GM19023 (cell line): ENCODE results near the gene GRIK4.

ENCODE experiments used
- ATAC-seq: cut with Tn5 transposase; IDR thresholded peaks from one replicate; pipeline ENCODE4 v1.9.1; 2021; ENCODE audit warnings: mild to moderate bottlenecking, moderate library complexity; ENCODE audit not compliant: unreplicated experiment

GRIK4 gene

GRCh38 chr11:120898568-120898967 is 387.0 kb downstream of the GRIK4 start:
- ATAC-seq = no peak

DNA sequence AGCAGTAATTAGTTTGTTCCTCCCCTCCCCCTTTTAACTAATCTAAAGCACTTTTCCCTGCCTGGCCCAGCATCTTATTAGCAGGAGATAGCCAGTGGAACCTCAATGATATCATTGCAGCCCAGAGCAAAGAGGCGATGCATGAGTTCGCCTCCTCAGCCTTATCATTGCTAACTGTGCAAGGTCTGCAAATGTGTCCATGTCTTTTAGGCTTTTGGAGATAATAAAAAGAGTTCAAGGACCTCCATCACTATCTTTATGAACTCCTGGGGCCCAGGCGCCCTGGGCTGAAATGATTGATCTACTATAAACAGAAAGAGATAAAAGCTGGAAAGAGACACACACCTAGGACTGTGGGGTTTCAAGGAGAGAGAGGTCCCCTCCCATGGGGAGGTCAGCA is 388.2 kb downstream of the GRIK4 start:
- no peak for ATAC-seq

- no peak for ATAC-seq
Measured at GRCh38 chr11:120900643-120901042, 389.1 kb downstream of the GRIK4 start.

DNA sequence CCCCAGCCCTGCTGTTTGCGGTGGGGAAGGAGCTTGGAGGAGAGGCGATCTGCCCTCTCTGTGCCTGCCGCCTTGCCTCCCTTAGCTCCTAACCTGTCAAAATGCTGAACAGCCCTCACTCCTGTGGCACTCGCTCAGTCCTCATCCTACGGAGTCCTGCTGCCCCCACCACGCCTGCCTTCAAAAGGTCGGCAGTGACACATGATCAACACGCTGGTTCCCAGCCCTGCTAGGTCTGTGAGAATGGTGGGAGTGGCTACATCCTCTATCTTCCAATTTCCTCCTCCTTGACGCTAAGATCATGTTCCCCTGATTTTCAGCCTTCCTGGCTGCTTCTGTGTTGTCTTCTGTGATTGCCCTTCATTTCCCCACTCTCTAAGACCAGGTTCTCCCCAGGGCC is 392.1 kb downstream of the GRIK4 start:
- ATAC-seq = no peak

GRCh38 chr11:120904116-120904515 is 392.6 kb downstream of the GRIK4 start:
- no peak for ATAC-seq

DNA sequence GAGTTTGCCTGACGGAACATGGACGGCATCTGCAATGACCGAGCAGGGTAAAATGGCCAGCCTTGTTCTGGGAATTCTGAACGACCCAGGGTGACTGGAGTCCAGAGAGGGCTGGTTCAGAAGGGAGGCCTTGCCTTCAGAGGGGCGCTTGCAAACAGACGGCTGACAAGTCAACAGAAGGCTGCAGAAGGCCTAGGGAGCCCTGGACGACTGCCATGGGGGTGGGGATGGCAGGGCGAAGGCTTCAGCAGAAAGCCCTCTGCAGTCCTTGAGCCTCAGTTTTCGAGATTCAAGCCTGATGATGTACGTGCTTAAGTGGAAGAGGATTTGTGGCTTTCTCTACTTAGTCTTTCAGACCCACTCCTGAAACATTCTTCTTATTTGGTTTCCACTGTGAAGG is 395.2 kb downstream of the GRIK4 start:
- ATAC-seq = no peak

DNA sequence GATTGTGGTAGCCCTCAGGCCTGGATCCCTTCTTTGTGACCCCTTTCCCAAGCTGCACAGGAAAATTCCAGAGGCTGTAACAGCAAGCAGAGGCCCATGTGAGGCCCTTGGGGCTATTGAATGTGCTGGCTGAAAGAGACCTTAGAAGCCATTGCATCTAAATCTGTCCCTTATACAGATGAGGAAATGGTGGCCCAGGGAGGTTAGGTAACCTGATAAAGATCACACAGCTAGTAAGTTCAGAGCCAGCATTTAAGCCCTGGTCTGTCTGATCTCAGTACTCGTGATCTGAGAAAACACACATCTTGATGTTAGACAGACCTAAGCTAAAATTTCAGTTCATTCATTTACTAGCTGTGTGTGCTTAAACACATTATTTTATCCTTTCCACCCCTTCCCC is 396.4 kb downstream of the GRIK4 start:
- ATAC-seq = no peak

GRCh38 chr11:120908461-120909181 is 397.1 kb downstream of the GRIK4 start:
- ATAC-seq = no peak

- no peak for ATAC-seq
Measured at GRCh38 chr11:120909676-120910416, 398.3 kb downstream of the GRIK4 start.

- ATAC-seq = no peak
Measured at GRCh38 chr11:120911943-120912342, 400.4 kb downstream of the GRIK4 start.

DNA sequence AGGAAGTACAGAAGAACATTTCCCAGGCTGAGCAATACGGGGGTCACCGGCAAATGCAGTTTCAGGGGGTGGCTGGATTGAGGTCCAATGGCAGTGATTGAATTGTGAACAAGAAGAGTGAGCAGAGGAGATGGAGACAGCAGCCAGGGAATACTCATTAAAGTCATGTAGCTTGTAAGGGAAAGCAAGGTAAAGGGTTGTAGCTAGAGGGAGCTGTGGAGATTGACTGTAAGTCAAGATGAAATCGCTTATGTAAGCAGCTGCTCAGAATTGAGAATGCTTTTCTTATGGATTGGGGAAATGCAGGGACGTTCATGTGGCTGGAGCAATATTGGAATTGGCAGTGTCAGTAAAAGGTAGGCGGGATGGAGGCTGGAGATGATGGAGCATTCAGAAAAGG is 401.0 kb downstream of the GRIK4 start:
- ATAC-seq = no peak

GRCh38 chr11:120912915-120913314 is 401.4 kb downstream of the GRIK4 start:
- no peak for ATAC-seq

DNA sequence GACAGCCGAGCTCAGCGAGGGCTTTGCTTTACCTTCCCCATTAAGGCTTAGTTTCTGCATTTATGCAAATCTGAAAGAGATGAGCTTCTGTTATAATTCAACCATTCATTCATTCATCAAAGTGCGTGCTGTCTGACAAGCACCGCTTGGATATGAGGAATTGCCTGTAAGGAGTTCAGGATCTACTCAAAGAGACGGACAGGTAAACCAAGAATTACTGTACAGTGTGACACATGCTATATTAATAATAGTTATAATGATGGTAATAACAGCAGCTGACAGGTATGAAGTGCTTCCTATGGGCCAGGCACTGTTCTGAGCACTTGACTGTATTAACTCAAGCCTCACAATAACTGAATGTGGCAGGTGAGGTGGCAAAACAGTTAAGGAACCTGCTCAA is 402.5 kb downstream of the GRIK4 start:
- ATAC-seq = no peak

GRCh38 chr11:120914601-120915000 is 403.1 kb downstream of the GRIK4 start:
- no peak for ATAC-seq

GRCh38 chr11:120917559-120918239 is 406.2 kb downstream of the GRIK4 start:
- no peak for ATAC-seq

- no peak for ATAC-seq
Measured at GRCh38 chr11:120918257-120918656, 406.7 kb downstream of the GRIK4 start.

GRCh38 chr11:120919045-120919444 is 407.5 kb downstream of the GRIK4 start:
- no peak for ATAC-seq

DNA sequence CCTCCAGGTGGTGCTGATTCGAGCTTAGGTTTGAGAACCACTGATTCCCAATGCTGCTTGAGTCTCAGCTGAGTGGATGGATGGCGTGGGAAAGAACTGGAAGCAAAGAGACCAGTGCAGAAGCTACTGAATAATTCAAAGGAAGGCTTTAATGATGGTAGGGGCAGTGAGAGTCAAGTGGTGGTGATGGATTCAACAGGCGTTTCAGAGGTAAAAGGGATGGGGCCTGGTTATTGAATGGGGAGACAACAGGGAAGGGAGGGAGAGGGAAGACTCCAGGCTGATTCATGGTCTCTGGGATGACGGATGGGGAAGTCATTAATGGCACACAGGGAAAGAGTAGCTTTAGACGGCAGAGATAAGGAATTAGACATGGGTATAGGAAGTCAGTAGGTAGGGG is 408.0 kb downstream of the GRIK4 start:
- no peak for ATAC-seq

GRCh38 chr11:120923866-120924508 is 412.4 kb downstream of the GRIK4 start:
- no peak for ATAC-seq

DNA sequence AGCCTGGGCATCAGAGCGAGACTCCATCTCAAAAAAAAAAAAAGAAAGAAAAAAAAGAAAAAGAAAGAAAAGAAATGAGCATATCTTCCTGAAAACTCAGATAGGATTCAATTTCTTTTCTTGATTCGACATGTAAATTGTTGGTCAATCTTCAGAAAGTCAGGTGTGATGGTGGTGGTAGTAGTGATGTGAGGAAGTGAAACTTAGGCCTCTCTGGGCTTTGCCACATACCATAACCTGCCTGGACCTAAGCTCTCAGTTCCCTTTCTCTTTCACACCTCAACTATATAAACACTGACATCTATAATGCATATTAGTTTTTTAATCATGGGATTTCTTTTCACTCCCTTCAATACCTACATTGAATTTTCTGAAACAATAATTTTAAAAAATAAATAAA is 414.4 kb downstream of the GRIK4 start:
- peak; percentile 96 for ATAC-seq

DNA sequence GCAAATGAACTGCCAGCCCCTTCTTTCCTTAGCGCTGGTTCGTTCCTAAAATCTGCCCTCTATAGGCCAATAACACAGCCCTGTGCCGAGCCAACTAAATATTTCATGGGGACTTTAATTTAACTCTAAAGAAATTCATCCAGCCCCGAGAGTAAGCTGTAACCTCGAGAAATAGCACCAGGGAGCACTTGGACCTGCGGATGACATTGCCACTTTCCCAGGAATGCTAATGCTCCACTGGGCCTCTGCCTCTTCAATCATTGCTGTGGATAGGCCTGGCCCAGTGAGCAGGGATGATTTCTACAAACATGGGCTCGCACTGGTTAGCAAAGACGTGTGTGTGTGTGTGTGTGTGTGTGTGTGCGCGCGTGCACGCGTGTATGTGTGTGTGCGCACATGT is 417.1 kb downstream of the GRIK4 start:
- ATAC-seq = no peak
